ENCODE results near the gene ZNF429. TPM values are rescaled to one million over a fixed set of nuclear protein-coding genes. Genes with fewer than 3 reads are reported as not detected.

The ZNF429 gene
- 1.6 and 2.4 TPM in 2 replicates for total RNA-seq

DNA sequence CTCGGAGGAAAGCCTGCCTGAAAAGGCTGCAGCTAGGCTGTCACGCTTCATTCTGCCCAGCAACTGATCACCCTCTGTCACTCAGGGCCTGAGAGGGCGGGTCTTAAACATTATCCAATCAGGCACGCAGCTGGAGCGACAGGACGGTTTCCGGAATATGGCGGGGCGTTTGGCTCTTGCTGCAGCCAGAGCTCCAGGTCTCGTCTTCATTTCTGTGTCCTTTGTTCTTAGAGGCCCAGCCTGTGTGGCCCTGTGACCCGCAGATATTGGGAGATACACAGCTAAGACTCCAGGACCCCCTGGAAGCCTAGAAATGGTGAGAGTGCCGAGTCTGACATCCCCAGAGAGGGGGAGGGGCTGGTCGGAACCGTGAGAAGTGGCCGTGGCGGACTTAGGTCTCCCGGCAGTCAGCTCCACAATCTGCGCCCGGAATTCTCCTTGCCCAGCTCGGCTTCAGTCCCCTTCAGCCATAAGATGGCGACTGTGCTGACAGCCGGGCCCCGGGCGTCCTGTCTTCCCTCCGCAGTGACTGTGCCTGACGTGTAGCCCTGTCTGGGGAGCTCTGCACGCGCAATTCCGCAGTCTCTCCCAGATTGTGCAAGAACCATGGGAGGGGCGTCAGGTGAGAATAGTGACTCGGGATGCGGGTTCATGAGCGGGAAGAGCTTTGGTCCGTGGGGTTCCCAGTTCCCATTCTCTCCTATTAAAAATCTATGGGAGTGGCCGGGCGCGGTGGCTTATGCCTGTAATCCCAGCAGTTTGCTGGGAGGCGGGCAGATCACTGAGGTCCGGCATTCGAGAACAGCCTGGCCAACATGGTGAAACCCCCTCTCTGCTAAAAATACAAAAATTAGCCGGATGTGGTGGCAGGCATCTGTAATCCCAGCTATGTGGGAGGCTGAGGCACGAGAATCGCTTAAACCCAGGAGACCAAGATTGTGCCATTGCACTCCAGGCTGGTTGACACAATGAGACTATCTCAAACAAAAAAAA, at the start of gene ZNF429:
ZNF429 (plus strand) TSS at position 144 of the 993 bp plus-strand sequence; CDS start at position 314, 170 bp downstream.

Other genes with a start within 250 kb of the ZNF429 start
- gene ZNF708, start 176.2 kb upstream of the ZNF429 start, total RNA-seq, result 5.9 and 8.4 TPM in 2 replicates
- gene ZNF738, start 146.6 kb upstream of the ZNF429 start, total RNA-seq, result 6.8 and 7.1 TPM in 2 replicates
- 6.5 and 7.0 TPM in 2 replicates for gene ZNF493, start 108.5 kb upstream of the ZNF429 start, total RNA-seq

Data from epithelial cell of umbilical artery (primary cell).